ENCODE data around the gene RADIL.

RADIL gene

DNA sequence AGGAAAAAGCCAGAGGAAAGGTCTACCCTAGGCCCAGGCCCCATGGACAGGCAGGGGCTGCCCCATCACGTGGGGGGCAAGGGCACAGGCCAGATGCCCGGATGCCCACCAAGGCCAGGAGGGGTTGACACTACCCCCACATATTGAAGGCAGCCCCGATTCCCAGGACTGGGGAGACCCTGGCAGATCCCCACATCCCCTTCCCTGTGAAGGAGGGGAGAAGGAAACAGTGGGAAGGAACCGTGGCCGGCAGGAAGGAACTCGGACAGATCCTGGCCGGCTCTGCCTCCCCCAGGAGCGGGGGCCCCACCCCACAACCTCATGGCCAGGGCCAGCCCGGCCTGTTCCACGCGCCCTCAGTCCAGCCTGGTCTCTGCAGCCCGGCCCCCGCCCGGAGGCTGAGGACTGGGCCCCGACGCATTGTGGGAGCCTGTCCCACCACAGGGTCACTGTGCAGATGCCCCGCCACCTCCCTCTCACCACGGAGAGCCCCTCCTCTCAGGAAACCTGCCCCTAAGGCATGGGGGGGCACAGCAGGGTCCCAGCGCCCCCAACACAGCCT lies 63.0 kb downstream of the RADIL start:
- no peak overlapping the region for H3K4me3 ChIP-seq (ENCODE audit: low read length)
- TF ChIP-seq, protein P1, sequence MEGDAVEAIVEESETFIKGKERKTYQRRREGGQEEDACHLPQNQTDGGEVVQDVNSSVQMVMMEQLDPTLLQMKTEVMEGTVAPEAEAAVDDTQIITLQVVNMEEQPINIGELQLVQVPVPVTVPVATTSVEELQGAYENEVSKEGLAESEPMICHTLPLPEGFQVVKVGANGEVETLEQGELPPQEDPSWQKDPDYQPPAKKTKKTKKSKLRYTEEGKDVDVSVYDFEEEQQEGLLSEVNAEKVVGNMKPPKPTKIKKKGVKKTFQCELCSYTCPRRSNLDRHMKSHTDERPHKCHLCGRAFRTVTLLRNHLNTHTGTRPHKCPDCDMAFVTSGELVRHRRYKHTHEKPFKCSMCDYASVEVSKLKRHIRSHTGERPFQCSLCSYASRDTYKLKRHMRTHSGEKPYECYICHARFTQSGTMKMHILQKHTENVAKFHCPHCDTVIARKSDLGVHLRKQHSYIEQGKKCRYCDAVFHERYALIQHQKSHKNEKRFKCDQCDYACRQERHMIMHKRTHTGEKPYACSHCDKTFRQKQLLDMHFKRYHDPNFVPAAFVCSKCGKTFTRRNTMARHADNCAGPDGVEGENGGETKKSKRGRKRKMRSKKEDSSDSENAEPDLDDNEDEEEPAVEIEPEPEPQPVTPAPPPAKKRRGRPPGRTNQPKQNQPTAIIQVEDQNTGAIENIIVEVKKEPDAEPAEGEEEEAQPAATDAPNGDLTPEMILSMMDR (IDR thresholded peaks at IDR 0.05; ENCODE audit: insufficient read depth, low read depth, low read length, missing control alignments) = no peak
- no peak for DNase-seq (ENCODE audit: low read depth)

DNA sequence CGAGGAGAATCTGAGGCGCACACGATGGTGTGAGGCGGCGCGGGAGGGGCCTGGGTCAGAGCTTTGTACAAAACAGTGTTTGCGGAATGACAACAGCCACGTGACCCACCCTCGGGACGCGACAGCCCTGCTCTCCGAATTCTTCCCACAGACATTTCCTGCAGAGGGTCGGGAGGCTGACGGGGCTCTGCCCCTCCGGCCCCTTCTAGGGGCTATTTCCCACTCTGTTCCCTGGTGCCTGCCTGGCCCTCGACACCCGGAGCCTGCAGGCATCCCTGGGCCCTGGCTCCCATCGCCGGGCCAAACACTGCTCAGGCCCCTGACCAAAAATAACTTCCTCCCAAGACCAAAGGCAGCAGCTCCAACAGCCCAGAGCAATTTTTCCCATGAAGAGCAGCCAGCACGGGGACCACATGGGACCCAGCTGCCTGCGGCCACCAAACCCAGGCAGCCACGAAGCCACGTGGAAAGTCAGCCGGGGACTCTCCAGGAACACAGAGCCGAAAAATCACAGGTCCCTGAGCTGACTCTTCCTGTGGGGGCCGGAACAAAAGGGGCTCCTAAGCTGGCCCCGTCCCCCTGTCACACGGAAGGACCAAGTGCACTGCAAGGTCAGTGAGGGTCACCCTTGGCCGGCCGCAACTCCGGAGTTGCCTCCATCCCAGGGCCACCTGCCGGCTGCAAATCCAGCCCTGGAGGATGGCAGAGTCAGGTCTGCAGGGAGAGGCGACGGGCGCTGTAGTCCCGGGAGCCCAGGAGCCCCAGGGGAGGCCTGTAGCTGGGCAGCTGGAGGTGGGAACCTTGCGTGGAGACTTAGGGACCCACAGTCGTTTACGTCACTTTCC lies 63.7 kb downstream of the RADIL start:
- DNase-seq (ENCODE audit: low read depth) = no peak
- H3K4me3 ChIP-seq (ENCODE audit: low read length) = no peak overlapping the region
- TF ChIP-seq, protein P1 (IDR thresholded peaks at IDR 0.05; ENCODE audit: insufficient read depth, low read depth, low read length, missing control alignments) = no peak

DNA sequence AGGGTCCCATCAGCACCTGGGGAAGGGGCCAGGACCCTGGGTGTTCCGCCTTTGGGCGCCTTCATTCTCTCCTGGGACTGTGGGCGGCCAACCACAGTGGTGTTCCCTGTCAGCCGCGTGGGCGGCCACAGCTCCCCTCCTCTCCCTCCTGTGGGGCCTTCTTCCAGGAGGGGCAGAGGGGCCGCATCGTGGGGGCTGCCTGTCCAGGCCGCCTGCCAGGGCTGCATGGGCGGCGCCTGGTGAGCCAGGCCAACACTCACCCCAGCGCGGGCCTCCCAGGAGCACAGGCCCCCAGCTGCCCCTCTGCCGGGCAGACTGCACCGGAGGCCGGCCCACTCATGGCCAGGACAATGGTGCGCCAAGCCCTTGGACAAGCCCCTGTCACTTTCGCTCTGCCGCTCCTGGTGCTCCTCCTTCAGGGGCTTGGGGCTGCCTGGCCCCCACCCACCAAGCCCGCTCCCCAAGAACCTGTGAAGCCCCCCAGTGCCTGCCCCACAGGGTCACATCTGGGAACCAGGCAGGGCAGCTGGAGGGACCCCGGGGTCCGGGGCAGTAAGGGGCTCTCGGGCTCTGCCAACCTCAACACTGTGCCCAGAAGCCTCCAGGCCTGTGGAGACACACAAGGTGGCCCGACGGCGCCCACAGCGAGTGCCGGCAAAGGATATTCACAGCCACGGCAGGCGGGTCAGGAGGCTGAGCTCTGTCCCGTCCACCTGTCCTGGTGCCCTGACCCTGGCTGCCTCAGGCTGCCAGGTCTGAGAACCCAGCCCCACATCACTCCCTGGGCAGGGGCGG lies 65.3 kb downstream of the RADIL start:
- TF ChIP-seq, protein P1 (IDR thresholded peaks at IDR 0.05; ENCODE audit: insufficient read depth, low read depth, low read length, missing control alignments) = no peak
- no peak for DNase-seq (ENCODE audit: low read depth)

DNA sequence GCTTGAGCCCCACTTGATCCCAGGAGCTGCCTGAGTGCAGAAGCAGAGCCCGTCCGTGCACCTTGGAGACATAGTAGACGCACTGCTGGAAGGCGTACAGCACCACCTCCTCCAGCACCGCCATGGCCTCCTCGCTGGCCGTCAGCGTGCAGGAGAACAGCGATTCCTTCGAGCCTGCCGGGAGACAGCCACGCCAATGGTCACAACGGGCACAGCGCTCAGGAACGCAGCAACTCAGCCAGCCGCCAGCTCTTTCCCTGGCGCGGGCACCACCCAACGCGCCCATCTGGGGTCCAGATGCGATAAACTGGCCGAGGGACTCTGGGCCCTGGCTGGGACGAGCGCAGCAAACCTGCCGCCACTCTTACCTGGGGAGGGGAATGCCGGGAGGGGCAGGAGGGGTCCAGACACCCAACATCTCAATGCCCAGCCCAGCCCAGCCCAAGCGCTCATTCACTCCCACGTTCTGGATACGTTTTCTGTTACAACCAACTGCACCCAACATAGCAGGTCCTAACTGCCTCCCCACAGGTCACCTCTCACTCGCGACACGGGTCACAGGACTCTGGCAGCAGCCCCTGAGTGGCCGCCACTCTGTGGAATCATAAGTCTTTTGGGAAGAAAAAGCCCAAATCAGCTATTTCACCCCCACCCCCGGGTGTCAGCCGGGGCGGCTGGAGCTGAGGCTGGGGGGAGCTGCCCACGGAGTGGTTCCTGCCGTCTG lies 66.2 kb downstream of the RADIL start:
- no peak overlapping the region for H3K4me3 ChIP-seq (ENCODE audit: low read length)
- TF ChIP-seq, protein P1 (IDR thresholded peaks at IDR 0.05; ENCODE audit: insufficient read depth, low read depth, low read length, missing control alignments) = no peak
- DNase-seq (ENCODE audit: low read depth) = no peak

More for the DNA sequence above, 65.3 kb downstream of the RADIL start:
- H3K4me3 ChIP-seq (ENCODE audit: low read length) = no peak overlapping the region

DNA sequence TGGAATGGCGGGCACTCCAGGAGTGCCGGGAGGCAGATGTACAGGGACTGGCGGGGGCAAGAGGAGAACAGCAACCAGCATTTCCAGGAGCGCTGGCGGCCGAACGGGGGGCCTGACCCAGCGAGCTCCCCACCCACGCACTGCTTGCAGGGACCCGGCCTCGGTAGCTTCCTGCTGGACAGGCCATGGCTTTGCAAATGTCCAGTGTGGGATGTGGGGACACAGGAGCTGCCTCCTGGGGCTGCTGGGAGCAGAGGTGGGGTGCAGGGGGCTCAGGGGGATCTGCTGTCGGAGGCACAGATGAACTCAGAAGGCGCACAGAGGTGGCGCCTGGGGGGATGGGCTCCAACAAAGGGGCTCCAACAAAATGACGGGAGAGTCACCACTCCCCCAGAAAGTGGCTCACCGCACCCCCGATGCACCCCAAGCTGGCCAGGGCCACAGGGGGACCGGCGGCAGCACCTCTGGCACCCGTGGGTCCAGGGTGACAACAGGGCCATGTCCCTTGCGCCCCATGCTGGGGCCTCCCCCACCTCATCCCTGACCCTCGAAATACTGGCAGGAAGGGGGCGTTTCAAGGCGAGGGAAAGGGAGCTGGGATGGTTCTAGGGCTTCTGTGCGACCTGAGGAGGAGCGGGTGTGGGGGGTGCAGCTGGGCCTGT lies 67.0 kb downstream of the RADIL start:
- H3K4me3 ChIP-seq (ENCODE audit: low read length) = no peak overlapping the region
- TF ChIP-seq, protein P1 (IDR thresholded peaks at IDR 0.05; ENCODE audit: insufficient read depth, low read depth, low read length, missing control alignments) = no peak
- DNase-seq (ENCODE audit: low read depth) = no peak

All from epithelial cell of esophagus (primary cell).